ENCODE measurements around the gene PI4KA. TPM values are rescaled to one million over a fixed set of nuclear protein-coding genes. Genes with fewer than 3 reads are reported as not detected.
"Not testable (repeated sequence)": the region's sequence is repeated elsewhere in the genome, so short reads cannot be mapped to it uniquely, and the experiment has no call there.

The PI4KA gene
- total RNA-seq, 1 donor from 2014 or later: 113 TPM

DNA sequence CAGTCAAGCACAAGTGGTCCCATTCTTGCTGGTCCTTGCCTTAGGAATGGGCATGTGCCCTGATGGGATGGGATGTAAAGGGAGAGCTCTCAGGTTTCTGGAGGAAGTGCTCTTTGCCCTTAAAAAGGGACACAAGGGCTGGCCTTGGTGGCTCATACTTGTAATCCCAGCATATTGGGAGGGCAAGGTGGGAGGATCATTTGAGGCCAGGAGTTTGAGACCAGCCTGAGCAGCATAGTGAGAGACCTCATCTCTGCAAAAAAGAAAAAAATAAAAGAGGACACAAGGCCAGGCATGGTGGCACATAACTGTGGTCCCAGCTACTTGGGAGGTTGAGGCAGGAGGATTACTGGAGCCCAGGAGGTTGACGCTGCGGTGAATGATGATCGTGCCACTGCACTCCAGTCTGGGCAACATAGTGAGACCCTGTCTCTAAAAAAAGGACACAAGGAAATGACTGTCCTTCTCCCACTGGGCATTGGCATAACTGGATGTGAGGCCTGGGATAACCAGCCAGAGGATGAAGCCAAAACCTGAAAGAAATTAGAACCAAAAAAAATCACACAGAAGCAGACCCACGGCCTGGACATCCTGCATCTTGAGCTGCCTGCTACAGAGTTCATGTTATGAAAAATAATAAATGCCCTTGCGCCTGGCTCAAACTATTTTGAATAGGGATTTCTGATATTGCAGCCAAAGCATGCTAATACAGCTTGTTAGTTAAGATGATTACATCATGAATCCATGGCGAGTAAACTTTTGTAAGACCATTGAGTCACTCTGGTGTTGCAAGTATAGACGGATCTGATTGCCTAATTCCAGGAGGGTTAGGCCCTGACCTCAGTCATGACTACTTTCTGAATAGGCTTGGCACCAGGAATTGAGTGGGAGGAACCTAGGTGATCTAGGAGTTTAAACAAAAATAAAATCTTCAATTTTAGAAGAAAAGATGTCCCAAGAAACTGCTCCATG is 45.7 kb upstream of the PI4KA start:
- H3K27me3 ChIP-seq: no peaks in the 10 kb centered on the region
- H3K27ac ChIP-seq: no peak overlapping the region
- H3K36me3 ChIP-seq: no peaks in the 10 kb centered on the region
- DNase-seq: no peak
- ATAC-seq: peak; percentile 91
- no peaks in the 10 kb centered on the region for H3K9me3 ChIP-seq
- TF ChIP-seq, protein P1, sequence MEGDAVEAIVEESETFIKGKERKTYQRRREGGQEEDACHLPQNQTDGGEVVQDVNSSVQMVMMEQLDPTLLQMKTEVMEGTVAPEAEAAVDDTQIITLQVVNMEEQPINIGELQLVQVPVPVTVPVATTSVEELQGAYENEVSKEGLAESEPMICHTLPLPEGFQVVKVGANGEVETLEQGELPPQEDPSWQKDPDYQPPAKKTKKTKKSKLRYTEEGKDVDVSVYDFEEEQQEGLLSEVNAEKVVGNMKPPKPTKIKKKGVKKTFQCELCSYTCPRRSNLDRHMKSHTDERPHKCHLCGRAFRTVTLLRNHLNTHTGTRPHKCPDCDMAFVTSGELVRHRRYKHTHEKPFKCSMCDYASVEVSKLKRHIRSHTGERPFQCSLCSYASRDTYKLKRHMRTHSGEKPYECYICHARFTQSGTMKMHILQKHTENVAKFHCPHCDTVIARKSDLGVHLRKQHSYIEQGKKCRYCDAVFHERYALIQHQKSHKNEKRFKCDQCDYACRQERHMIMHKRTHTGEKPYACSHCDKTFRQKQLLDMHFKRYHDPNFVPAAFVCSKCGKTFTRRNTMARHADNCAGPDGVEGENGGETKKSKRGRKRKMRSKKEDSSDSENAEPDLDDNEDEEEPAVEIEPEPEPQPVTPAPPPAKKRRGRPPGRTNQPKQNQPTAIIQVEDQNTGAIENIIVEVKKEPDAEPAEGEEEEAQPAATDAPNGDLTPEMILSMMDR (IDR thresholded peaks at IDR 0.05): no peak
- intact Hi-C loops (cut with DNase I): no loop called here
- no peaks in the 10 kb centered on the region for H3K4me1 ChIP-seq
- H3K4me3 ChIP-seq: no peak overlapping the region

DNA sequence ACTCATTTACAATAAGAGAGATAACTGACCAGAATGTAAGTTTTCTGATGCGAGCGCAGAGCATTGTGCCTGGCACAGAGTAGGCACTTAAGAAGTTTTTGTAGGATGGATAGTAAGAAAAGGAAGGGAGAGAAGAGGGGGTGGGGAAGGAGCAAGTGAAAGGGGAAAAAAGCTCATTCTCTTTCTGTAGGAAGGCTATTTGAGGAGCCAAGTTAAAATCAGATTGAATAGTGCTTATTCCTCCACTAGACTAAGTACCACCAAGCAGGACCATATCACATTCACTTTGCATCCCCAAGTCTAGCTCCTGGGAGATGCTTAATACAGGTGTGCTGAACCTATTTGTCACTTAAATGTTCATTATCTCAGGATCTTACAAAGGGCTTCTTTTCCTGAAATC is 44.5 kb upstream of the PI4KA start:
- no peak for DNase-seq
- Histone ChIP-seq H3K36me3 (no peaks in the 10 kb centered on the region), H3K27ac (no peak overlapping the region), H3K27me3 (no peaks in the 10 kb centered on the region), H3K4me1 (no peaks in the 10 kb centered on the region), H3K4me3 (no peak overlapping the region), H3K9me3 (no peaks in the 10 kb centered on the region)
- ATAC-seq: no peak
- intact Hi-C loops (cut with DNase I): no loop called here
- TF ChIP-seq, protein P1 (IDR thresholded peaks at IDR 0.05): no peak

DNA sequence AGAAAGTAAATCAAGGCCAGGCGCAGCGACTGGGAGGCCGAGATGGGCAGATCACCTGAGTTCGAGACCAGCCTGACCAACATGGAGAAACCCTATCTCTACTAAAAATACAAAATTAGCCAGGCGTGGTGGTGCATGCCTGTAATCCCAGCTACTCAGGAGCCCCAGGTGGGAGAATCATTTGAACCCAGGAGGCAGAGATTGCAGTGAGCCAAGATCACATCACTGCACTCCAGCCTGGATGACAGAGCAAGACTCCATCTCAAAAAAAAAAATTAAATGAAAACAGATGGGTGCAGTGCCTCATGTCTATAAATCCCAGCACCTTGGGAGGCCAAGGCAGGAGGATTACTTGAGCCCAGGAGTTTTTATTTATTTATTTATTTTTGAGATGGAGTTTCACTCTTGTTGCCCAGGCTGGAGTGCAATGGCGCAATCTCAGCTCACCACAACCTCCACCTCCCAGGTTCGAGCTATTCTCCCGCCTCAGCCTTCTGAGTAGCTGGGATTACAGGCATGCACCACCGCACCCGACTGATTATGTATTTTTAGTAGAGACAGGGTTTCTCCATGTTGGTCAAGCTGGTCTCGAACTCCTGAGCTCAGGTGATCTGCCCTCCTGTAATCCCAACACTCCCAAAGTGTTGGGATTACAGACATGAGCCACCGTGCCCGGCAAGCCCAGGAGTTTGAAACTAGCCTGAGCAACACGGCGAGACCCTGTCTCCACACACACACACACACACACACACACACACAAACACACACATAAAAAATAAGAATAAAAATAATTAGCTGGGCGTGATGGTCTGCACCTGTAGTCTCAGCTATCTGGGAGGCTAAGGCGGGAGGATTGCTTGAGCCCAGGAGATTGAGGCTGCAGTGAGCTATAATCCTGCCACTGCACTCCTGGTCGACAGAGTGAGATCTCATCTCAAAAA is 42.8 kb upstream of the PI4KA start:
- DNase-seq; ATAC-seq; H3K4me3 ChIP-seq; H3K4me1 ChIP-seq; H3K27ac ChIP-seq; H3K36me3 ChIP-seq; H3K9me3 ChIP-seq; intact Hi-C loops (cut with DNase I); H3K27me3 ChIP-seq: not testable (repeated sequence)

DNA sequence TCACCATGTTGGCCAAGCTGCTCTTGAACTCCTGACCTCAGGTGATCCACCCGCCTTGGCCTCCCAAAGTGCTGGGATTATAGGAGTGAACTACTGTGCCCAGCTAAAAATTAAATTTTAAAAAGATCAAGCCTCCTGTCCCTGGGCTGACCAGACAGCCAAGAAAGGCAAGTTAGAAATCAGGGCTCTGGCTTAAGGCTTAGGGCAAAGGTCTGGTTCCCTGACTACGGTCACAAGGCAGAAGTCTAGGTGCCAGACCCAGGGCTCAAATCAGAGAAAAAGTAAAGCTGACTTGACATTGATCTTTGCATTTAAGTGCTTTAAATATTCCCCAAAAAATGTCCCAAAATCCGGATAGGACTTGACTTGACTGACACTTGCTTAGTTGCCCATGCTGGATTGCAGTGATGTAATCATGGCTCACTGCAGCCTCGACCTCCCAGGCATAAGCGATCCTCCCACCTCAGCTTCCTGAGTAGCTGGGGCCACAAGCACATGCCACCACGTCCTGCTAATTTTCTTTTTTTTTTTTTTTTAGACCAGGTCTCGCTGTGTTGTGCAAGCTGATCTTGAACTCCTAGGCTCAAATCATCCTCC is 41.3 kb upstream of the PI4KA start:
- TF ChIP-seq, protein P1 (IDR thresholded peaks at IDR 0.05): no peak
- intact Hi-C loops (cut with DNase I): no loop called here
- Histone ChIP-seq H3K27me3 (no peaks in the 10 kb centered on the region), H3K27ac (no peak overlapping the region), H3K4me1 (no peaks in the 10 kb centered on the region), H3K36me3 (no peaks in the 10 kb centered on the region), H3K4me3 (no peak overlapping the region), H3K9me3 (no peaks in the 10 kb centered on the region)
- DNase-seq (no peak), ATAC-seq (no peak)

DNA sequence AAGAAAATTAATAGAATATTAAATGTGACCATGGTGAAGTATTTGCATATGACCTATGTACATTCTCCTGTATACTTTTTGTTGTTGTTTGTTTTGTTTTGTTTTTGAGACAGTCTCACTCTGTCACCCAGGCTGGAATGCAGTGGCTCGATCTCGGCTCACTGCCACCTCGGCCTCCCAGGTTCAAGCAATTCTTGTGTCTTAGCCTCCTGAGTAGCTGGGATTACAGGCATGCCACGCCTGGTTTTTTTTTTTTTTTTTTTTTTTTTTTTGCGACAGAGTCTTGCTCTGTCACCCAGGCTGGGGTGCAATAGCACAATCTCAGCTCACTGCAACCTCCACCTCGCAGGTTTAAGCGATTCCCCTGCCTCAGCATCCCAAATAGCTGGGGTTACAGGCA is 39.1 kb upstream of the PI4KA start:
- not testable (repeated sequence) for H3K27me3 ChIP-seq

DNA sequence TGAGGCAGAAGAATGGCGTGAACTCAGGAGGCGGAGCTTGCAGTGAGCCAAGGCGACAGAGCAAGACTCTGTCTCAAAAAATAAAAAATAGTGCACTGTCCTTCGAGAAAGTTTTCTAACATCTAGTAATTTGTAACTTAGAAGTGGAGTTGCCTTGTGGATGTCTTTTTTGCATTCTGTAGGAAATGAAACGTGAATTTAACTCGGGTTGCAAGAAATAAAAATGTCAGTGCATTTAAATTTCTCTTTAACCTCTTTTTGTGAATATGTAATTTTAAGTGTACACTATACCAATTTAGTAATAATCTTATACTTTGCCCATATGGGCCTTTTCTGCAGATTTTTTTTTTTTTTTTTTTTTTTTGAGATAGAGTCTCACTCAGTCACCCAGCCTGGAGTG is 32.4 kb upstream of the PI4KA start:
- H3K27me3 ChIP-seq: no peaks in the 10 kb centered on the region
- intact Hi-C loops (cut with DNase I): no loop called here
- no peak overlapping the region for H3K4me3 ChIP-seq
- peaks cover 30% of the 10 kb centered on the region for H3K36me3 ChIP-seq
- DNase-seq: no peak
- no peak overlapping the region for H3K27ac ChIP-seq
- H3K4me1 ChIP-seq: no peaks in the 10 kb centered on the region
- ATAC-seq: no peak
- TF ChIP-seq, protein P1 (IDR thresholded peaks at IDR 0.05): no peak
- no peaks in the 10 kb centered on the region for H3K9me3 ChIP-seq

More for the DNA sequence above, 39.1 kb upstream of the PI4KA start:
- ATAC-seq; intact Hi-C loops (cut with DNase I); H3K36me3 ChIP-seq; H3K27ac ChIP-seq; H3K9me3 ChIP-seq; H3K4me3 ChIP-seq; H3K4me1 ChIP-seq; DNase-seq: not testable (repeated sequence)
